Peyer's patch (tissue), 4 donors: ENCODE results near the gene MIOX.

ENCODE experiments used
- CTCF ChIP-seq, 6 experiments: fragments of 450-650 bp in 4 of 6; fragments of 200-600 bp in 2 of 6; sonication (generic) in 1 of 6; IDR thresholded peaks; one replicate each; pipeline ENCODE4 v1.5.1; 2017 to 2019; ENCODE audit warnings: antibody characterized with exemption in 6 of 6, mild to moderate bottlenecking in 3 of 6, moderate library complexity in 1 of 6
- POLR2A ChIP-seq, 2 donors: fragments of 450-650 bp; IDR thresholded peaks; one replicate each; pipeline ENCODE4 v1.5.1; 2017; ENCODE audit warnings: antibody characterized with exemption in 2 of 2, mild to moderate bottlenecking in 2 of 2, moderate library complexity in 2 of 2

GRCh38 chr22:50479721-50480120 lies 6.9 kb upstream of the MIOX start:
- TF ChIP-seq CTCF (IDR thresholded peaks at IDR 0.05) (no peak), POLR2A (IDR thresholded peaks at IDR 0.05) (no peak)
